HT-29 (cell line): ENCODE data around the gene TMEM131. TPM values are rescaled to one million over a fixed set of nuclear protein-coding genes. Genes with fewer than 3 reads are reported as not detected.

Experiments
- DNase-seq: peaks from one replicate; pipeline ENCODE4 v3.0.0-alpha.2; 2015; ENCODE audit warnings: low spot score
- total RNA-seq: library from RNA; depleted of rRNA; stranded (reverse); fragments of >200 nt; shearing (Covaris generic); gene quantifications from 2 replicates; pipeline ENCODE4 v1.2.3, GENCODE V29; 2014

Gene TMEM131
- total RNA-seq, 1 experiment from 2014 or later, result 14.1 TPM

GRCh38 chr2:97819754-97820153 lies 176.0 kb downstream of the TMEM131 start:
- no peak for DNase-seq

GRCh38 chr2:97816411-97816810 lies 179.3 kb downstream of the TMEM131 start:
- no peak for DNase-seq

GRCh38 chr2:97812931-97813330 lies 182.8 kb downstream of the TMEM131 start:
- DNase-seq, result no peak

GRCh38 chr2:97808816-97809215 lies 186.9 kb downstream of the TMEM131 start:
- DNase-seq, result no peak

GRCh38 chr2:97806738-97807618 lies 188.8 kb downstream of the TMEM131 start:
- DNase-seq, result peak; percentile 64

GRCh38 chr2:97805776-97806175 lies 190.0 kb downstream of the TMEM131 start:
- no peak for DNase-seq

- no peak for DNase-seq
These were observed 194.7 kb downstream of the TMEM131 start for GRCh38 chr2:97801028-97801427.

- DNase-seq, result no peak
These were observed 197.3 kb downstream of the TMEM131 start for GRCh38 chr2:97798416-97798815.

GRCh38 chr2:97797355-97797754 lies 198.4 kb downstream of the TMEM131 start:
- DNase-seq, result no peak

- no peak for DNase-seq
These were observed 199.2 kb downstream of the TMEM131 start for GRCh38 chr2:97796465-97797126.

GRCh38 chr2:97792416-97792815 lies 203.3 kb downstream of the TMEM131 start:
- DNase-seq, result no peak

GRCh38 chr2:97788986-97789644 lies 206.6 kb downstream of the TMEM131 start:
- no peak for DNase-seq

- DNase-seq, result no peak
These were observed 209.9 kb downstream of the TMEM131 start for GRCh38 chr2:97785818-97786217.

- no peak for DNase-seq
These were observed 210.8 kb downstream of the TMEM131 start for GRCh38 chr2:97784953-97785352.

GRCh38 chr2:97781981-97782380 lies 213.8 kb downstream of the TMEM131 start:
- DNase-seq, result peak; percentile 11

- no peak for DNase-seq
These were observed 216.6 kb downstream of the TMEM131 start for GRCh38 chr2:97779141-97779540.

- no peak for DNase-seq
These were observed 220.7 kb downstream of the TMEM131 start for GRCh38 chr2:97775074-97775473.

GRCh38 chr2:97774425-97774824 lies 221.3 kb downstream of the TMEM131 start:
- peak; percentile 42 for DNase-seq

GRCh38 chr2:97770445-97770844 lies 225.3 kb downstream of the TMEM131 start:
- no peak for DNase-seq

GRCh38 chr2:97769711-97770110 lies 226.0 kb downstream of the TMEM131 start:
- DNase-seq, result no peak

GRCh38 chr2:97769308-97769707 lies 226.4 kb downstream of the TMEM131 start:
- no peak for DNase-seq

GRCh38 chr2:97766567-97766966 lies 229.2 kb downstream of the TMEM131 start:
- no peak for DNase-seq
